ENCODE data around the gene PISD. TPM values are rescaled to one million over a fixed set of nuclear protein-coding genes. Genes with fewer than 3 reads are reported as not detected.

PISD gene
- total and polyA plus RNA-seq, 9 of the 15 experiments (the other 6 are each of a cell fraction or from before 2014, with no cell fraction given): 24.5 to 65.9 (median 36.6) TPM

DNA sequence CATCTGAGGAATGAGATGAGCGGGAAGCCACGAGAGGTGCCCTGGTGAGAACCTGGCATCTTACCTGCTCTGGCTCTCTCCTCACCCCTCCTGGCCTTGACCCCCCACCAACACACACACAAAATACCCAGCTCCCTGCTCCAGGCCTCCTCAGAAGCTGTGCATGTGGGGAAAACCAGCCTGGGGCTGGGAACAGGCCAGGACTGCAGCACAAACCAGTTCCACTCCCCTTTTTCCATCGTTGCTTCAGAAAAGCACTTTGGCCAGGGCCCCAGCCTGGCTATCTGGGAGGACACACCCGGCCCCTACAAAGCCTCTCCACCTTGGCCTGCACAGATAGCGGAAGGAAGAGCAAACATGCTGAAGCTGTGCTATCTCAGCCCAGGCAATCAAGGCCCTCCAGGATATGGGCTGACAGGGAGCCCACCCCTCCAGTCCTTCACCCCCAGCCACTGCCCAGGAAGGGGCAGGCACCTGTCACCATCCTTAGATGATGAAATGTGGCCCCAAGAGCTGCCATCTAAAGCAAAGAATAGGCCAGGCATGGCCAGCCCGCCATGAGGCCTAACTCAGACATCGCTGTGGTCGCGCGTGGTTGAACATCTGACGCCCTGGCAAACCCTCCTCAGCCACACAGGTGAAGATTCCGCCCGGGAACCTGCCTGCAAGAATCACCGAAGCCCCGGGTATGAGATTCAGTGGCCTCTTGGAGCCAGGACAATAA lies 35.4 kb downstream of the PISD start (continued):
- no peak for TF ChIP-seq ZNF589 (CRISPR knock-in tag; IDR thresholded peaks at IDR 0.05; ENCODE audit: low read depth)
- no peak for TF ChIP-seq PCBP1 (IDR thresholded peaks at IDR 0.05; ENCODE audit: low read depth, low read length, poor library complexity, severe bottlenecking)
- TF ChIP-seq TBP (optimal IDR thresholded peaks at IDR 0.05; ENCODE audit: low read depth, low read length): peak; percentile 21
- peak; percentile 65; the same call in 1 of the 2 replicates for TF ChIP-seq ZNF24 (IDR thresholded peaks at IDR 0.05)
- TF ChIP-seq GABPA (tag; conservative IDR thresholded peaks at IDR 0.05; ENCODE audit: low read depth): peak; percentile 16; the same call in 1 of the 2 replicates
- no peak for TF ChIP-seq POLR2AphosphoS2 (IDR thresholded peaks at IDR 0.05; ENCODE audit: low read length)
- peak in 1 of 2 experiments; percentile 80; a peak in 1 of 4 replicates for TF ChIP-seq NONO (IDR thresholded peaks at IDR 0.05; ENCODE audit: low read depth in 2 of 2, low read length in 1 of 2)
- no peak for TF ChIP-seq JUN (IDR thresholded peaks at IDR 0.05; ENCODE audit: borderline replicate concordance, low read depth, low read length)
- TF ChIP-seq JUN (CRISPR knock-in tag; IDR thresholded peaks at IDR 0.05; ENCODE audit: borderline replicate concordance): no peak
- TF ChIP-seq, protein P1, sequence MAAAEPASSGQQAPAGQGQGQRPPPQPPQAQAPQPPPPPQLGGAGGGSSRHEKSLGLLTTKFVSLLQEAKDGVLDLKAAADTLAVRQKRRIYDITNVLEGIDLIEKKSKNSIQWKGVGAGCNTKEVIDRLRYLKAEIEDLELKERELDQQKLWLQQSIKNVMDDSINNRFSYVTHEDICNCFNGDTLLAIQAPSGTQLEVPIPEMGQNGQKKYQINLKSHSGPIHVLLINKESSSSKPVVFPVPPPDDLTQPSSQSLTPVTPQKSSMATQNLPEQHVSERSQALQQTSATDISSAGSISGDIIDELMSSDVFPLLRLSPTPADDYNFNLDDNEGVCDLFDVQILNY (CRISPR knock-in tag; IDR thresholded peaks at IDR 0.05): no peak
- no peak for TF ChIP-seq SIN3A (IDR thresholded peaks at IDR 0.05; ENCODE audit: borderline replicate concordance in 2 of 2, control insufficient read depth in 1 of 2, low read depth in 2 of 2, low read length in 2 of 2)
- TF ChIP-seq, protein P2, sequence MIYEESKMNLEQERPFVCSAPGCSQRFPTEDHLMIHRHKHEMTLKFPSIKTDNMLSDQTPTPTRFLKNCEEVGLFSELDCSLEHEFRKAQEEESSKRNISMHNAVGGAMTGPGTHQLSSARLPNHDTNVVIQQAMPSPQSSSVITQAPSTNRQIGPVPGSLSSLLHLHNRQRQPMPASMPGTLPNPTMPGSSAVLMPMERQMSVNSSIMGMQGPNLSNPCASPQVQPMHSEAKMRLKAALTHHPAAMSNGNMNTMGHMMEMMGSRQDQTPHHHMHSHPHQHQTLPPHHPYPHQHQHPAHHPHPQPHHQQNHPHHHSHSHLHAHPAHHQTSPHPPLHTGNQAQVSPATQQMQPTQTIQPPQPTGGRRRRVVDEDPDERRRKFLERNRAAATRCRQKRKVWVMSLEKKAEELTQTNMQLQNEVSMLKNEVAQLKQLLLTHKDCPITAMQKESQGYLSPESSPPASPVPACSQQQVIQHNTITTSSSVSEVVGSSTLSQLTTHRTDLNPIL (CRISPR knock-in tag; IDR thresholded peaks at IDR 0.05): no peak
- TF ChIP-seq, protein P3, sequence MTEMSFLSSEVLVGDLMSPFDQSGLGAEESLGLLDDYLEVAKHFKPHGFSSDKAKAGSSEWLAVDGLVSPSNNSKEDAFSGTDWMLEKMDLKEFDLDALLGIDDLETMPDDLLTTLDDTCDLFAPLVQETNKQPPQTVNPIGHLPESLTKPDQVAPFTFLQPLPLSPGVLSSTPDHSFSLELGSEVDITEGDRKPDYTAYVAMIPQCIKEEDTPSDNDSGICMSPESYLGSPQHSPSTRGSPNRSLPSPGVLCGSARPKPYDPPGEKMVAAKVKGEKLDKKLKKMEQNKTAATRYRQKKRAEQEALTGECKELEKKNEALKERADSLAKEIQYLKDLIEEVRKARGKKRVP (CRISPR knock-in tag; IDR thresholded peaks at IDR 0.05): peak; percentile 72
- 0 out of 2 replicates have a peak, but pooled peaks have one; percentile 34 for TF ChIP-seq MBD2 (IDR thresholded peaks at IDR 0.05; ENCODE audit: borderline replicate concordance, low read depth)
- no peak for TF ChIP-seq HDAC6 (IDR thresholded peaks at IDR 0.05; ENCODE audit: low read depth, low read length)
- TF ChIP-seq ZEB2 (IDR thresholded peaks at IDR 0.05): peak; percentile 75
- TF ChIP-seq CXXC5 (CRISPR knock-in tag; IDR thresholded peaks at IDR 0.05): peak; percentile 60
- TF ChIP-seq JUND (IDR thresholded peaks at IDR 0.05; ENCODE audit: borderline replicate concordance, low read depth, low read length): peak; percentile 24; the same call in 1 of the 2 replicates
- TF ChIP-seq JUND (tag; IDR thresholded peaks at IDR 0.05; ENCODE audit: borderline replicate concordance, low read depth, low read length): peak; percentile 14; the same call in 1 of the 3 replicates
- TF ChIP-seq, protein P4, sequence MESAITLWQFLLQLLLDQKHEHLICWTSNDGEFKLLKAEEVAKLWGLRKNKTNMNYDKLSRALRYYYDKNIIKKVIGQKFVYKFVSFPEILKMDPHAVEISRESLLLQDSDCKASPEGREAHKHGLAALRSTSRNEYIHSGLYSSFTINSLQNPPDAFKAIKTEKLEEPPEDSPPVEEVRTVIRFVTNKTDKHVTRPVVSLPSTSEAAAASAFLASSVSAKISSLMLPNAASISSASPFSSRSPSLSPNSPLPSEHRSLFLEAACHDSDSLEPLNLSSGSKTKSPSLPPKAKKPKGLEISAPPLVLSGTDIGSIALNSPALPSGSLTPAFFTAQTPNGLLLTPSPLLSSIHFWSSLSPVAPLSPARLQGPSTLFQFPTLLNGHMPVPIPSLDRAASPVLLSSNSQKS (CRISPR knock-in tag; IDR thresholded peaks at IDR 0.05): no peak
- no peak for TF ChIP-seq ZFP1 (CRISPR knock-in tag; IDR thresholded peaks at IDR 0.05)
- TF ChIP-seq TCF7 (IDR thresholded peaks at IDR 0.05; ENCODE audit: borderline replicate concordance): no peak
- TF ChIP-seq TARDBP (IDR thresholded peaks at IDR 0.05): no peak
- no peak for TF ChIP-seq ZNF780A (CRISPR knock-in tag; IDR thresholded peaks at IDR 0.05)
- peak; percentile 77 for TF ChIP-seq SMARCC2 (IDR thresholded peaks at IDR 0.05; ENCODE audit: low read depth)
- TF ChIP-seq NBN (IDR thresholded peaks at IDR 0.05; ENCODE audit: low read depth): peak; percentile 35; the same call in 1 of the 2 replicates
